GM19023 (cell line): ENCODE results near the gene DGKA.
A peak's percentile ranks its signal among the peaks of the same experiment; 100 is the strongest.

Experiments
- ATAC-seq: cut with Tn5 transposase; IDR thresholded peaks from one replicate; pipeline ENCODE4 v1.9.1; 2021; ENCODE audit warnings: mild to moderate bottlenecking, moderate library complexity; ENCODE audit not compliant: unreplicated experiment

DGKA gene

DNA sequence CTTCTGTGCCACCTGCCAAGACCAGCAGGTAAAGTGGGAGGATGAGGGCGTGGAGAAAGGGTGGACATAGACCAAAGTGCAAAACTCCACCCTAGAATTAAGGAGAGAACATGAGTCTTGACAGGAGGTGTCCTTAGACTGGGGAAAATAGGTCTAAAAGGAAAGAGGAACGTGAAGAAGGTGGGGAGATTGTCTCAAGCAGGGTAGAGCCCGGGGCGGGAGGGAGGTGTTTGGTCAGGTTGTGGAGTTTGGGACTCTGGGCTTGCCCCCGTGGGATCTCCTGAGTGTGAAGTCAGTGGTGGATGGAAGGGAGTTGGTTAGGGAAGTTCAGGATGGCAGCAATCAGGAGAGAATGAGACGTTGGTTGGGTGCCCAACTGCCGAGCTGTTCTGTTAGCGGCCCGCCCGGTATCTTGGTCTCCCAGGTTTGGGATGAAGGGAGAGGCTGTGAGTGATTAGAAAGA lies 386 bp downstream of the DGKA start:
- ATAC-seq = no peak

DNA sequence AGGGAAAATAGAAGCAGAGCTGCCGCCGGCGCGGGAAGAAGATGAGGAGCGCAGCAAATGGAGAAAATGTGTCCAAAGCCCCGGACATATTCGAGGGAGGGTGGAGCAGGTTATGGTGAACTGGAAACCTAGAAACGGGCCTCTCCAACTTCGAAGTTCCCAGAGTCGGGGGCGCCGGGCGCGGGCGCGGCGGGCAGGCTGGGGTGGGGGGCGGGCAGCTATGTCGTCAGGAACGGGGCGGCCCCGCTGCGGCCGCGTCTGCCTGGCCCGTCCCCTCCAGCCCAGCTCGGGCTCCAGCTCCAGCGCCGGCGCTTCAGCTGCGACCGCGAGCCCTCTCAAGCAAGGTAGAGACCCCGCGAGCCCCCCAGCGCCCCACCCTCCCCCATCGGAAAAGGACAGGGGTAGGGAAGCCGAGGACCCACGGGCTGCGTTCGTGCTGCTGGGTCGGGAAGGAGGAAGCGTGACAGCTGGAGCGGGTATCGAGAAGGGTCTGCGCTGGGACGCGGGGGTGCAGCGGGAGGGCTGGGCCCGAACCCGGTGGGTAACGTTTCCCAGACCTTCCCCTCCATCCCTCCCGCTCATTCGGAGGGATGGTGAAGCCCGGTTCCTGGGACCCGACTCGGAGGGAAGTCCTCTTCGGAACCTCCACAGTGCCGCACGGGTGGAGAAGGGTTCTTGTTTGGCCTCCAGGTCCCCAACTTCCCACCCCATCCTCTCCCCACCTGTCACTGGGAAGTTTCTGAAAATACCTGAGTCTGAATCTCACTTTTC lies 1.0 kb downstream of the DGKA start:
- no peak for ATAC-seq

DNA sequence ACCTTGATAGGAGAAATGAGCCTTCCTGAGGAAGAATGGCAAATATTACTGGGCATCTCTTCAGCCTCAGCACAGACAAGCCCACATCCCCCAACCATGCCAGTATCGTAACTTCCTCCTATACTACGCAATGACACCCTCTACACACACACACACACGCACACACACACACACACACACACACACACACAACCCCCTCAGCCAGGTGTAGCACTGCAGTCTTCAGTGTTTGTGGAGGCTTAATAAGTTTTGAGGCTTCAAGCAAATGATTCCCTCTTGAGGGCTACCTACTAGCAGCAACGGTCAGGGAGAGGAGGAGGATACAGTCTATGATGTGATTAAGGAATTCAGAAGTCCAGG lies 1.6 kb downstream of the DGKA start:
- no peak for ATAC-seq

DNA sequence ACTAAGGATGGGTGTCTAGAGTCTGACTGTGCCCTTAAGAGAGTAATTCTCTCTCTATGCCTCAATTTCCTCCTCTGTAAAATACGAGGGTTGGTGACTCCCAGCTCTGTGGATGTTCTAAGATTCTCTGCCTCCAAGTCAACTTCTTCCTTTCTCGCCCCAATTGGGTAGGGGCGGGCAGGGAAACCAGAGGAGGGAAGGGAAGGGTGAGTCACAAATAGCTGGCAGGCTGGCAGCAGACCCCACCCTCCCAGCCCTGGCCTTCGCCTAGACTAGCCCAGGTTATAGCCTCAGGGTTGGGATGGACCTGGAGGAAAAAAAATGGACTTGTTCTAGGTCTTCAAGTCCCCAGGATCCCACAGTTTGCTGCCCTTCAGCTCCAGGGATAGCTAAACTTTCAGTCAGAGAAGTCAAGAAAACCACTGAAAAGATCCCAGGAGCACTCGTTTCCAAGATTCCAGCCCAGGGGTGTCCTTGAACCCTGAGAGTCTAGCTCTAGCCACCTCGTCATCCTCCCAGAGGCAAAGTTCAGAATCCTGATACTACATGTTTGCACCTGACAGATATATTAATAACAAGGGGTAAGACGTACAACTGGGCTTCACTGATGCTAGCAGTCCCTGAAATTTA lies 2.3 kb downstream of the DGKA start:
- ATAC-seq = no peak

DNA sequence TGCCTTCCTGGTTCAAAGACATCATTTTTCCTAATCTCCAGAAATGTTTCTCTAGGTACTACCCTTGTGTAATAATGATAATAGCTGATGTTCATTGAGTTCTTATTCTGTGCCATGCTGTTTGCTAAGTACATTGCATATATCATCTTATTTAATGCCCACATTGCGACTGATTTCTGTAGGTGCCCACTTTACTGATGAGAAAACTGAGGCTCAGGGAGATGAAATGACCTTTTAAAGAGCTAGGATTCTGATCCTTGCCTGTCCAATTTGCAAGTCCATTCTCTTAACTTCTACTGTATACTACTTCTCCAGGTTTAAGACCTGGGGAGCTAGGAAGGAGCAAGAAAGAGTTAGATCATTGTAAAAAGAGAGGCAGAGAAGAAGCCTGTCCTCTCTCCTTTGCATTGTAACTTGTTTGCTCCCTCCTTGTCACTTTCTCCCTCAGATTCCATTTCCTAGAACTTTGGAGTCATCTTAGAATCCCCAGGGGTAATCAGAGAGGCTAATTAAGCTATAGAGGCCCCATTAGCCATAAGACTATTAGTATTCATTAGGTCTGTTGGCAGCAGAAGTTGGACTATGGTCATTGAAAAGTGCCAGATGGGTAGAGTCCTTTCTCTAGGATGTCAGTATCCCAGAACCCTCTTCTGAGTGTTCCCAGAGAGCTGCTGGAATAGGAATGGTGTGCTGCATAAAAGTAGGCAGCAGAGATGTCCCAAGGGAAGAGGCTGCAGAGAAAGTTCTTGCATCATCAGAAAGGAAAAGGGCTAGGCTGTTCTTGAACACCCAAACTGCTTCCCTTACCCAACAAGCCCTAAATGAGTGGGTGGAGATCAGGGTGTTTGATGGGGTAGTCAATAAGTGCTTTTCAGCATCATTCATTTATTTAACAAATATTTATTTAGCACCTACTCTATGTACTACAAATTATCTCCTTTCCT lies 3.1 kb downstream of the DGKA start:
- no peak for ATAC-seq

DNA sequence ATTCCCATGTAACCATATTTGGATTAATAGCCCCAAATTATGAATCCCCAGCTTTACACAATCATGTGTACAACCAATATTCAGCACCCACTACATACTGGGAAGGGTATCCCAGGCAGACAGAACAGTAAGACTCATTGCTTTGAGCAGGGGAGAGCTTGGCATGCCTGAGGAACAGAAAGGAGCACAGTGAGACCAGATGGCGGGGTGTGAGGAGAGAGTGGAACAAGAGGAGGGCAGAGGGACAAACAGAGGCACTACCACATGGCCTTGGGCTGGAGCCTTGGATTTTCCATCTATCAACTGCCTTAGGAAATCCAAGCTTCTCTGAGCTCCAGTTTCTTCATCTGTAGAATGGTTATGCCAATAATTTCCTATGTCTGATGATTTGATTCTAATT lies 3.8 kb downstream of the DGKA start:
- no peak for ATAC-seq

DNA sequence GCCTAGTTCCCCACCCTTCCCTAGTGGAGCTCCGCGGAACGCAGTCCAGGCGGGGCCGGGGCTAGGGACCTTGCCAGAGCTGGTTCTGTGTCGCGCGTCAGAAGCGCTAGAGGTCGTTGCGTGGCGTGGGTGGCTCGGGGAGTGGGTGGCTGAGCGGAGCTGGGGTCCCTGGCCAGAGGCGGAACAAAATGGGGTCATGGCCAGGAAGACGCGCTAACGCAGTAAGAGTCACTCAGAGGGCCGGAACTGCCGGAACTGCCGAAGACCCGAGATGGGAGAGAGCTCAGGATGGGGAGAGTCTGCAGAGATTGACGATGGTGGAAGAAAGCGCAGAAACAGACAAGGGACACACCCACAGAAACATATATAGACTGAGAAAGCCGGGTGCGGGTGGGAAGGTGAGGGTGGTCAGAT lies 4.8 kb downstream of the DGKA start:
- no peak for ATAC-seq

DNA sequence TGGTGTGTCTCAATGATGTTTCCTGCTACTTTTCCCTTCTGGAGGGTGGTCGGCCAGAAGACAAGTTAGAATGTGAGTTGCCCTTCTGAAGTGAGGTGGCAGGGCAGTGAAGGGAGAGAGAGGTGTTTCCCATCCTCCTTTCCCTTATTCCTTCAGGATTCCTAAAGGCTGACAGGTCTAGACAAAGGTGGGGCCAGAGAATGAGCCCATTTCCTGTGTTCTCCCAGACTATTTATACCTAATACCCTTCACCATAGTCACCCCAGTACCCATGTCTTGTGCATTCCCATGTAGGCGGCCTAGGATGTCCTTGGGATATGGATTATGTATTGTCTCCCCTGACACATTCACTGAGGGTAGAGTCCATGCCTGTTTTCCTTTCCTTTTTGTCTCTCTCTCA lies 7.0 kb downstream of the DGKA start:
- no peak for ATAC-seq

DNA sequence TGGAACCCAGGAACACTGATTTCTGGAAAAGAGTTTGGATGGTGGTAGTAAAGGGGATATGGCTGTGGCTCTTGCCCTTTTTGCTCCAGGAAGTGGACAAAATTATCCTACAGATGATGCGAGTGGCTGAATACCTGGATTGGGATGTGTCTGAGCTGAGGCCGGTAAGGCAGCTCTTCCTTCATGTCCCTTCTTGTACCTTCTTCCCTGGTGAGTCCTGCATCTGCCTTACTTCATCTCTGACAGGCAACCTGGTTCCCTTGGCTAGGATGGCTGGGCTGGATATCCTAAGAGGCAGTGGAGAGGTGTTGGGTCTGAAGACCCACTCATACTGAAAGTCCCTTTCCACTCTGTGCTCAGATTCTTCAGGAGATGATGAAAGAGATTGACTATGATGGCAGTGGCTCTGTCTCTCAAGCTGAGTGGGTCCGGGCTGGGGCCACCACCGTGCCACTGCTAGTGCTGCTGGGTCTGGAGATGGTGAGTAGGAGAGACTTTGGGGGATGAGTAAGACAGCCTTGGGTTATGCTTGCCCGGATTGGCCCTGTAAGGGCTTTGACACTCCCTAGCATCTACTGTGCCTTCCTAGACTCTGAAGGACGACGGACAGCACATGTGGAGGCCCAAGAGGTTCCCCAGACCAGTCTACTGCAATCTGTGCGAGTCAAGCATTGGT lies 8.0 kb downstream of the DGKA start:
- no peak for ATAC-seq

DNA sequence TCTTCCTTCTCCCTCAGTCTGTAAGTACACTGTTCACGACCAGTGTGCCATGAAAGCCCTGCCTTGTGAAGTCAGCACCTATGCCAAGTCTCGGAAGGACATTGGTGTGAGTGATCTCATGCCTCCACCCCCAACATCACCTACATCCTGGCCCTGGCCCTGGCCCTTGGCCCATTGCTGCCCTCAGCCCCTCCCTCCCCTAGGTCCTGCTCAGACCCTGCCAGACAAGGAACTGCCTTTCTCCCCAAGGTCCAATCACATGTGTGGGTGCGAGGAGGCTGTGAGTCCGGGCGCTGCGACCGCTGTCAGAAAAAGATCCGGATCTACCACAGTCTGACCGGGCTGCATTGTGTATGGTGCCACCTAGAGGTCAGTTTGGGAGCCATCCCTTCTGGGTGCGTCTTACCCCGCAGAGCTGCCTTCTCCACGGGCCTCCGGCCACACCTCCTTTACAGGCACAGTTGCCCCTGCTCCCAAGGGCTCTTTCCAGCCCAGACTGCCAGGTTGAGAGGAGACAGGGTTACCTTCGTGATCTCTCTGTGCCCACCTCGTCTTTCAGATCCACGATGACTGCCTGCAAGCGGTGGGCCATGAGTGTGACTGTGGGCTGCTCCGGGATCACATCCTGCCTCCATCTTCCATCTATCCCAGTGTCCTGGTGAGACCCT lies 9.2 kb downstream of the DGKA start:
- peak; percentile 98 for ATAC-seq

DNA sequence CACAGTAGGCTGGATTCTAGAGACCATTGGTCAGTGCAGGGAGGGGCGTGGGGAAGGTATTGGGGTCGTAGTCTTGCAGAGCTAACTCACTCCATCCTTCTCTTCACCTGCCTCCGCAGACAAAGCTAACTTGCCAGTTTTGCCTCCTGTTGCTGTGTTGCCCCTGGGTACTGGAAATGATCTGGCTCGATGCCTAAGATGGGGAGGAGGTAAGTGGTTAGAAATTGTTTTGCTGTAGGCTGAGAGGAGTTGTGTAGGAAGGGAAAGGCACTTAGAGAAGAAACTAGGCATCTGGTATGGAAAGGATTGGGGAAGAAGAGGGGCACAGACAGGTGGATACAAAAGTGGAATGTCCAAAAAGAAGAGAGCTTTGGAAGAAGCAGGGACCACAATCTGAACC lies 11.1 kb downstream of the DGKA start:
- no peak for ATAC-seq

DNA sequence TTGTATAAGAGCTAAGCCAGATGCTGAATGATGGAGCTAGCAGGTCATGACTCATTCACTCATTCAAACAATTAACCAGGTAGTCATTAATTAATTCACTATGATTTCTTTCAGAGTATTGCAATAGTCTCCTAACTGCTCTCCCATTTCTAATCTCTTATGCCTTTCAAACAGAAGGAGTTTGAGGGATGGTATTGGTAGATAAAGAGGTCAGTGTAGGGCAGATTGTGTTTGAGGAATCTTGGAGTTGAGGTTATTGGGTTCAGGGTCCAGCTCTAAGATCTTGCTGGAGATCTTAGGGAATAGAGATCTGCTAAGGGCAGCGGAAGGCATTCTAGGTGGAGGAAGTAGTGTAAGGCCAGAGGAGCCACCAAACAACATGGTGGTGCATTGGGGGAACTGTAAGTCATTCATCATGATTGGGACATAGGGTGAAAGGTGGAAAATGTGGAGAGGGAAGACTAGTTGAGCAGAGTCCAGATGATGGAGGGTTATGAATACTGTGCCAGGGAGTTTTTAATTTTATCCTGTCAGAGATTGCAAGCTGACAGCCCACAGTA lies 11.7 kb downstream of the DGKA start:
- no peak for ATAC-seq

DNA sequence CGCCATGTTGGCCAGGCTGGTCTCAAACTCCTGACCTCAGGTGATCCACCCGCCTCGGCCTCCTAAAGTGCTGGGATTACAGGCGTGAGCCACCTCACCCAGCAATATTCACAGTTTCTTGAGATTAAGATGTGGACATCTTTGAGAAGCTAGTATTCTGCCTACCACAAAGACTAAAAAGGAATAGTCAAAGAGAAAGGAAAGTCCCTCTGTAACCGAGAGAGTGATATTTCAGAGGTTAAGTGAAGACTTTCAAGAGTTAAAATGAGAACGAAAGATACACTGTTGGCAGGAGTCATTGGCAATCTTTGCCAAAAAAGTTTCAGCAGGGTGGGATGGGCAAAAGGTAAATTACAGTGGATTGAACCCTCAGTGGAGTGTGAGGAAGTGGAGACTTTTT lies 15.6 kb downstream of the DGKA start:
- ATAC-seq = no peak

DNA sequence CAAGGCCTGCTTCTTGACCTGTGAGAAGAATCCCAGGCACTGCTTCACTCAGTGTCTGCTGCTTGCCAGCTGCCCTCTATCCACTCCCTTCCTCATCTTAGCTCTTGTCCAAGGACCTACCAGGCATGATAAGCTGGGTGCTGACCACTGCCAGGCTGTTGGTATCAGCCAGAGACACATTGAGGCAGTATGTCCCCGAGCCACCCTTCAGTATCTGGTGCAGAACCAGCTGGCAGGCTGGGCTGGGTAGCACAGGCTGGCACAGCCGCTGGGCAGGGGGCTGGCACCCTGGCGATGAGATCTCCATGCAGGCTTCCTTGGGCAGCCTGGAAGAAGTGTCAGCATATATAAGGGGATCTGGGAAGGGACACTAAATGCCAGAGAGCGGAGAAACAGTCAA lies 24.4 kb downstream of the DGKA start:
- ATAC-seq = no peak

DNA sequence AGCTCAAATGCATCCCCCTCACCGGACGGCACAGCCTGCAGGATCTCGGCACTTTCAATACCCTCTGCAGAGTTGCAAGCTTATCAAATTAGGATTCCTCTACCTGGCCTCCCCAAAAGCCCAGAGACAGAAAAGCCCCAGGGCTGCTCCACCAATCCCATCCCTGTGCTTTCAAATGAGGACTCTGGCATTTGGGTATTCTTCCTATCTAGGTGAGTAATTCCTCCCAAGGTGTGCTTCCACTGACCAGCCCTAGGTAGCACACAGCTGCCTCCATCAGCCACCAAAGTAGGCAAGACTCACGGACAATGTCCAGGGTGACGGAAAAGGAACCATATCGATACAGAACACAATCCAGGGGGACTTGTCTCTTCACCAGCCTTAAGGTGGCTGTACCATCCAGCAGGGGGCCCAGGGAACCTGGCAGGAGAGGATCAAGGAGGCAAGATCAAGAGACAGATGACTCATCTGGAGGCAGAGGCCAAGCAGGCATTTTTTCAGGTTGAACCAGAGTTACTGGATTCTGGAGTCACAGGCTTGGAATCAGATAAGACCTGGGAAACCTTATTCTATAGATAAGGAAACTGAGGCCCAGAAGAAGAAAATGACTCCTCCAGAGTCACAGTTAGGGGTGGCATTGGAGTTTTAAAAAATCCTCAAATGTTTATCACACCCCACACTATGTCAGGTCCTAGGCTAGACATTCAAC lies 25.0 kb downstream of the DGKA start:
- no peak for ATAC-seq

DNA sequence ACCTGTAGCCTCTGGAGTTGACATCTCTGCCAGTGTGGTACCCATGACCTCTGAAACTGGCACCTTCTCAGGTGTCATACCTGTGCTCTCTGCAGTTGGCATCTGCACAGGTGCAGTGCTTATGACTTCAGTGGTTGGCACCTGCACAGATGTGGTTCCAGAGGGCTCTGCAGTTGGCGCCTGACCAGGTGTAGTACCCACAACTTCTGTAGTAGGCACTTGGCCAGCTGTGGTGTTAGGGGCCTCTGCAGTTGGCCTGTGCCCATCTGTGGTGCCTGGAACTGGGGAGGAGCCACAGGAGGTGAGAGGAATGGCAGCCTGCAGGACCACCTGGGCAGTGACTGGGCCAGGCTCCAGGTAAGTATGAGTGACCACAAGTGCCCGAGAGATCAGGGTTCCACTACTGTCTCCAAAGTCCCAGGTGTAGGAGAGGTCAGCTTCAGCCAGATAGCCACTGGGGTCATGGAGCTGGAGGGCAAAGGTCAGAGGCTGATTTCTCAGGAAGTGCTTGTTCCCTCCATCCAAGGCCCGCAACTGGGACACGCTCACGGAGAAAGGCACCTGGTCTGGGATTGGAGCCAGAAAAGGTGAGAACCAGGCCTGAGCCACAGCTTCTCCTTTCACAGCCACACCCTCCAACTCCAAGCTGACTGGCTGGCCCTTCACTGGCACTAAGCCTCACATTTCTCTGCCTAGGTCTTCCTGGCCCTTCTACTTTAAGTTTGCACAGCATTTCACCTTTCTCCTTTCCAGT lies 26.3 kb downstream of the DGKA start:
- no peak for ATAC-seq

DNA sequence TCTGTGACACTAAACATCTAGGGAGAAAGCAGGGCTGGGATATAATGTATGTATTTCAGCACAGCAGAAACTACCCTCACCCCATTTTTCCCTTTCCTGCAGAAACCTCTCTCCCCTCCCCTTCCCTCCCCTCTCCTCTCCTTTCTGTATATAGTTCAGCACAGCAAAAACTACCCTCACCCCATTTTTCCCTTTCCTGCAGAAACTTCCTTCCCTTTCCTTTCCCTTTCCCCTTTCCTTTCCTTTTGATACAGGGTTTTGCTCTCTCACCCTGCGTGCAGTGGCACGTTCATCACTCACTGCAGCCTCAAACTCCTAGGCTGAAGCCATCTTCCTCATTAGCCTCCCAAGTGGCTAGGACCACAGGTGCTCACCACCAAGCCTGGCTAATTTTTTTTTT lies 32.8 kb downstream of the DGKA start:
- no peak for ATAC-seq

DNA sequence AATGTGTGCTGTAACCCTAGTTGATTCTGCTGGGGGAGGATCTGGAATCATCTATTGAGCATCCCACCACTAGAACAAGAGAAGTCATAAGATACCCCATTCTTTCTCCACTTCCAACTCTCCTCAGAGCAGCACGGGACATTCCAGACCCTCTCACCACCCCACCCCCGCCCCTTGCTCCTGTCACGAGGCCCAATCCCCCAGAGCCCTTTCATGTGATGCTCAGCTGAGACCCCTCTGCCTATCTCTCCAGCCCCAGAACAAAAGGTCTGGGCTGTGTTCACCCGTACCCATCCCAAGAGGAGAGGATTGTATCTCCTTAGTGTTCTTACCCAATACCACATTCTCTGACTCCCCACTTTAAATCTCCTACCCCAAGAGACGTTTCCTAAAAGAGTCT lies 34.3 kb downstream of the DGKA start:
- no peak for ATAC-seq

DNA sequence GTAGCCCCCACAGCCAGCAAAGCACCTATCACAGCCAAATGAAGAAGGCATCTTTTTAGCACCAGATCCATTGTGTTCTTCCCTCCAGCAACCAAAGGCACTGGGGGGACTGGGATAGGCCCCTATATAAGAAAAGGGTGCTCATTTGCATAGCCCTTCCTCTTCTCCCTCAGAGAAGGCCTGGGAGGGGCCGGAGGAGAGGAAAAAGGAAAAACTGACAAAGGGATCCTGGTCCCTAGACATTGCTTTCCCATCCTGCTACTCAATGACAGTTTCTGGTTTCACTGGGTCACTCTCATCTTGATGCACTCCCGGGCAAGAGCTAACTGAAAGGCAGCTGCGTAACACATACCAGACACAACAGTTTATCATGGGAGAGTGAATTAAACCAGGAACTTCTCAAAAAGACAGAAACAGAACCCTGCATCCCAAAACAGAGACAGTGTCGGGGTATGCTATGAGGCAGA lies 35.0 kb downstream of the DGKA start, which contains the start of gene PMEL:
TSS of gene PMEL (minus strand) at position 102 of the 467 bp plus-strand sequence. CDS start at position 71, 31 bp downstream.
- ATAC-seq = no peak
